PC-9 (cell line): ENCODE measurements around the gene PICALM. TPM values are rescaled to one million over a fixed set of nuclear protein-coding genes. Genes with fewer than 3 reads are reported as not detected.

Experiments
- BruUV-seq: library from RNA; stranded (reverse); fragments of 400-500 nt; replicated peaks from 2 replicates; lab custom pipeline; 2021; lab: Mats Ljungman, UMichigan
- CTCF ChIA-PET: fragments of 300-600 bp; sonication (Branson Sonifier 250); formaldehyde crosslinking; loops from one replicate; lab custom pipeline; 2022; ENCODE audit warnings: antibody characterized with exemption; lab: Charles Lee
- POLR2A ChIA-PET: fragments of 300-600 bp; sonication (Branson Sonifier 250); formaldehyde crosslinking; loops from one replicate; lab custom pipeline; 2022; ENCODE audit warnings: antibody characterized with exemption; ENCODE audit not compliant: unreplicated experiment; lab: Charles Lee
- DNase-seq, 2 experiments: peaks; one replicate each; pipeline versions ENCODE4 v3.0.0 to v3.0.0-alpha.2; 2015 to 2022; ENCODE audit warnings: mixed read lengths in 1 of 2
- H2AFZ ChIP-seq: fragments of 200-600 bp; sonication (generic); 2 replicates; pipeline ENCODE4 v1.8.1; 2017; ENCODE audit warnings: antibody characterized with exemption
- H3F3A ChIP-seq: fragments of 200-600 bp; sonication (generic); 2 replicates; pipeline ENCODE4 v1.8.1; 2017; ENCODE audit warnings: antibody characterized with exemption, mild to moderate bottlenecking, low read depth; ENCODE audit not compliant: insufficient read depth
- H3K27ac ChIP-seq: fragments of 200-600 bp; sonication (generic); 2 replicates; pipeline ENCODE4 v1.6.1; 2016; ENCODE audit warnings: mixed run types
- H3K27me3 ChIP-seq: fragments of 200-600 bp; sonication (generic); 2 replicates; pipeline ENCODE4 v1.6.1; 2016; ENCODE audit warnings: low read depth, mixed run types; ENCODE audit not compliant: insufficient read depth
- H3K36me3 ChIP-seq: fragments of 200-600 bp; sonication (generic); 2 replicates; pipeline ENCODE4 v1.6.1; 2016; ENCODE audit warnings: low read depth, mixed run types
- H3K4me1 ChIP-seq: fragments of 200-600 bp; sonication (generic); replicated peaks from 2 replicates; pipeline ENCODE4 v1.6.1; 2016; ENCODE audit warnings: mixed run types; ENCODE audit not compliant: insufficient read depth
- H3K4me2 ChIP-seq: fragments of 200-600 bp; sonication (generic); 2 replicates; pipeline ENCODE4 v1.6.1; 2017; ENCODE audit warnings: mixed run types
- H3K4me3 ChIP-seq: fragments of 200-600 bp; sonication (generic); 2 replicates; pipeline ENCODE4 v1.6.1; 2016; ENCODE audit warnings: mixed run types
- H3K79me2 ChIP-seq: fragments of 200-600 bp; sonication (generic); 2 replicates; pipeline ENCODE4 v1.6.1; 2017; ENCODE audit warnings: low read depth, mixed run types
- H3K9me2 ChIP-seq: fragments of 200-600 bp; sonication (generic); 2 replicates; pipeline ENCODE4 v1.8.1; 2017; ENCODE audit warnings: mild to moderate bottlenecking; ENCODE audit not compliant: insufficient read depth
- H3K9me3 ChIP-seq: fragments of 200-600 bp; sonication (generic); 2 replicates; pipeline ENCODE4 v1.8.1; 2016; ENCODE audit warnings: low read depth; ENCODE audit not compliant: insufficient read depth
- H4K20me1 ChIP-seq: fragments of 200-600 bp; sonication (generic); 2 replicates; pipeline ENCODE4 v1.8.1; 2017; ENCODE audit not compliant: insufficient read depth
- CTCF ChIP-seq: fragments of 200-600 bp; sonication (generic); conservative IDR thresholded peaks from 2 replicates; pipeline ENCODE4 v1.6.1; 2017; ENCODE audit warnings: mixed run types, antibody characterized with exemption, mild to moderate bottlenecking, moderate library complexity
- EZH2 ChIP-seq: fragments of 200-600 bp; sonication (generic); IDR thresholded peaks from 2 replicates; pipeline ENCODE4 v1.8.0; 2017; ENCODE audit warnings: antibody characterized with exemption, low read depth
- intact Hi-C: fragments of 100-400 bp; cut with micrococcal nuclease; formaldehyde crosslinking; loops from one replicate; pipeline ENCODE4 v1.10.0; 2022; ENCODE audit not compliant: unreplicated experiment
- total RNA-seq: library from RNA; stranded (reverse); gene quantifications from 2 replicates; pipeline ENCODE4 v1.2.3, GENCODE V29; 2021

PICALM gene
- total RNA-seq, 1 experiment from 2014 or later: 116 TPM

- Histone ChIP-seq H3K4me3 (peak overlapping the region; percentile 85), H3K79me2 (peaks cover 54% of the 10 kb centered on the region), H3K9me2 (no peaks in the 10 kb centered on the region), H2AFZ (peak overlapping the region; percentile 56; the same call in 1 of the 2 replicates), H4K20me1 (peaks cover 45% of the 10 kb centered on the region), H3K27me3 (no peaks in the 10 kb centered on the region), H3F3A (peaks cover 28% of the 10 kb centered on the region), H3K9me3 (no peaks in the 10 kb centered on the region; the same call in 1 of the 2 replicates), H3K4me2 (peak overlapping the region; percentile 97), H3K36me3 (no peaks in the 10 kb centered on the region), H3K4me1 (peaks cover 49% of the 10 kb centered on the region), H3K27ac (peak overlapping the region; percentile 99)
- CTCF ChIA-PET: interaction anchor here (0.6 to 1.3 kb wide), 4 partner anchors 106 to 192 kb away, joined by 3 to 5 read pairs (median 4); no protein-coding TSS in a partner anchor
- POLR2A ChIA-PET: interaction anchor here (0.5 to 1.1 kb wide), 6 partner anchors 105 to 428 kb away, joined by 3 to 6 read pairs (median 4); no protein-coding TSS in a partner anchor
- peak in 1 of 2 experiments; percentile 23 for DNase-seq
- intact Hi-C loops: no loop called here
- TF ChIP-seq EZH2: no peak
- TSS peak; percentile 39 for BruUV-seq
Observed at GRCh38 chr11:86068138-86068871, 579 bp downstream of the PICALM start.

GRCh38 chr11:86067851-86068137 lies 1.1 kb downstream of the PICALM start:
- DNase-seq: no peak
- Histone ChIP-seq H2AFZ (peak overlapping the region; percentile 56; the same call in 1 of the 2 replicates), H3K79me2 (peaks cover 59% of the 10 kb centered on the region), H3K9me2 (no peaks in the 10 kb centered on the region), H3K36me3 (no peaks in the 10 kb centered on the region), H3K4me3 (peak overlapping the region; percentile 85), H3F3A (peaks cover 33% of the 10 kb centered on the region), H3K4me2 (peak overlapping the region; percentile 97), H3K27ac (peak overlapping the region; percentile 99), H3K27me3 (no peaks in the 10 kb centered on the region), H3K9me3 (peaks cover 1% of the 10 kb centered on the region; the same call in 1 of the 2 replicates), H4K20me1 (peaks cover 50% of the 10 kb centered on the region), H3K4me1 (peaks cover 54% of the 10 kb centered on the region)
- no peak for TF ChIP-seq CTCF
- ChIA-PET CTCF (interaction anchor here (0.6 to 1.3 kb wide), 4 partner anchors 26 to 193 kb away, joined by 3 to 5 read pairs (median 4); no protein-coding TSS in a partner anchor), POLR2A (interaction anchor here (0.5 to 1.1 kb wide), 5 partner anchors 92 to 429 kb away, joined by 3 to 8 read pairs (median 6); no protein-coding TSS in a partner anchor)
- no TSS peak for BruUV-seq
- intact Hi-C loops: loop anchor here (1.0 kb wide), 1 partner anchor 25 kb away; no protein-coding TSS in a partner anchor

- no TSS peak for BruUV-seq
- Histone ChIP-seq H3K27me3 (no peaks in the 10 kb centered on the region), H3K79me2 (peaks cover 65% of the 10 kb centered on the region), H3K9me2 (no peaks in the 10 kb centered on the region), H3K9me3 (peaks cover 5% of the 10 kb centered on the region; the same call in 1 of the 2 replicates), H3K36me3 (no peaks in the 10 kb centered on the region), H3K4me2 (peak overlapping the region; percentile 97), H3K4me3 (peak overlapping the region; percentile 85), H3K4me1 (peaks cover 57% of the 10 kb centered on the region), H3K27ac (peak overlapping the region; percentile 99), H2AFZ (no peak overlapping the region), H3F3A (peaks cover 33% of the 10 kb centered on the region), H4K20me1 (peaks cover 53% of the 10 kb centered on the region)
- POLR2A ChIA-PET: interaction anchor here (0.5 to 1.1 kb wide), 5 partner anchors 93 to 430 kb away, joined by 3 to 8 read pairs (median 6); no protein-coding TSS in a partner anchor
- CTCF ChIA-PET: interaction anchor here (0.5 to 1.3 kb wide), 6 partner anchors 25 to 193 kb away, joined by 3 to 5 read pairs (median 4); no protein-coding TSS in a partner anchor
- intact Hi-C loops: loop anchor here (1.0 kb wide), 1 partner anchor 25 kb away; no protein-coding TSS in a partner anchor
- DNase-seq: peak in 1 of 2 experiments; percentile 65
- TF ChIP-seq CTCF (no peak), EZH2 (no peak)
Observed at GRCh38 chr11:86067009-86067850, 1.7 kb downstream of the PICALM start.
